Putamen (tissue), 1 donor: Measurements from ENCODE around the gene OR10T2.
"Not testable (repeated sequence)": the region's sequence is repeated elsewhere in the genome, so short reads cannot be mapped to it uniquely, and the experiment has no call there.

ENCODE experiments used
- DNase-seq: peaks from one replicate; pipeline ENCODE4 v3.0.0-alpha.2; 2016; ENCODE audit warnings: low spot score

The OR10T2 gene, protein sequence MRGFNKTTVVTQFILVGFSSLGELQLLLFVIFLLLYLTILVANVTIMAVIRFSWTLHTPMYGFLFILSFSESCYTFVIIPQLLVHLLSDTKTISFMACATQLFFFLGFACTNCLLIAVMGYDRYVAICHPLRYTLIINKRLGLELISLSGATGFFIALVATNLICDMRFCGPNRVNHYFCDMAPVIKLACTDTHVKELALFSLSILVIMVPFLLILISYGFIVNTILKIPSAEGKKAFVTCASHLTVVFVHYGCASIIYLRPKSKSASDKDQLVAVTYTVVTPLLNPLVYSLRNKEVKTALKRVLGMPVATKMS

DNA sequence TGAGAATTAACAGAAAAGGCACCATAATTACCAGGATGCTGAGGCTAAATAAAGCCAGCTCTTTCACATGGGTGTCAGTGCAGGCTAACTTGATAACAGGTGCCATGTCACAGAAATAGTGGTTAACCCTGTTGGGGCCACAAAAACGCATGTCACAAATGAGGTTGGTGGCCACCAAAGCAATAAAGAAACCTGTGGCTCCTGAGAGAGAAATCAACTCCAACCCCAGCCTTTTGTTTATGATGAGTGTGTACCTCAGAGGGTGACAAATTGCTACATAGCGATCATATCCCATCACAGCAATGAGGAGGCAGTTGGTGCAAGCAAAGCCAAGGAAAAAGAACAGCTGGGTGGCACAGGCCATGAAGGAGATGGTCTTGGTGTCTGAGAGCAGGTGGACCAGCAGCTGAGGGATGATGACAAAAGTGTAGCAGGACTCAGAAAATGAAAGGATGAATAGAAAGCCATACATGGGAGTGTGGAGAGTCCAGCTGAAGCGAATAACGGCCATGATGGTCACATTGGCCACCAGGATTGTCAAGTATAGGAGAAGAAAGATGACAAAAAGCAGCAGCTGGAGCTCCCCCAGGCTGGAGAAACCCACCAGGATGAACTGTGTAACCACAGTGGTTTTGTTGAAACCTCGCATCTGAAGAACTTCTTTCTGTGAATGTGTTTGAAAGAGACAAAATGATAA, at the start of gene OR10T2:
Gene OR10T2, minus strand, starts transcription at position 649 of the 697 bp plus-strand sequence. Its CDS starts 0 bp downstream, at position 649.
- DNase-seq, result no peak

DNA sequence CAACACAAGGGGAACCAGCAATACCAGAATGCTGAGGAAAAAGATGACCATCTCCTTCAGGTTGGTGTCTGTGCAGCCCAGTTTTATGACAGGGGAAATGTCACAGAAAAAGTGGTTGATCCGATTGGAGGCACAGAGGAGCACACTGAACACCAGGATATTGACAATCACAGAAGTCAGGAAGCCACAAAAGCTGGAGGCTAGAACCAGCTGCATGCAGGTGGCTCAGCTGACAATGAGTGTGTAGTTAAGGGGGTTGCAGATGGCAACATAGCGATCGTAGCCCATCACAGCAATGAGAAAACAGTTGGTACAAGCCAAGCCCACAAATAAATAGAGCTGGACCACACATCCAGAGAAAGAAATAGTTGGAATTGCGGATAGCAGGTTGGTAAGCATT, 46.1 kb upstream of the OR10T2 start:
- no peak for DNase-seq

DNA sequence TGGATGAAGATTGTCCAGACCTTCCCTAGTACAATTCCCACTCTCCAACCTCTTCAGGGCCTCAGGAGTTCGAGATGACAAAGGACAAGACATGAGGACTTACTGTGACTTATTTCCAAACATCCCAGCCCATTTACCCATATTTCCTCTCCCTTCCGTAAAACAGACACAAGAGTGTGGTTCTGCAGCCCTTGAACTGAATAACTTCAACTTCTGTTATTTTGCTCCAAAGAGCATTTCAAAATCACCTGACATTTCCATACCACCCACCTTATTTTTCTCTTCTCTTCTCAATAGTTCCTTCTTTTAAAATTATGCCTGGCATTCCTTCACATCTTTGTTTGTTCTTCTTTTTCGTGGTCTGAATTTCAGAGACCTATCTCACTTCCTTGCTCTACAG, 35.5 kb upstream of the OR10T2 start:
- DNase-seq, result no peak

DNA sequence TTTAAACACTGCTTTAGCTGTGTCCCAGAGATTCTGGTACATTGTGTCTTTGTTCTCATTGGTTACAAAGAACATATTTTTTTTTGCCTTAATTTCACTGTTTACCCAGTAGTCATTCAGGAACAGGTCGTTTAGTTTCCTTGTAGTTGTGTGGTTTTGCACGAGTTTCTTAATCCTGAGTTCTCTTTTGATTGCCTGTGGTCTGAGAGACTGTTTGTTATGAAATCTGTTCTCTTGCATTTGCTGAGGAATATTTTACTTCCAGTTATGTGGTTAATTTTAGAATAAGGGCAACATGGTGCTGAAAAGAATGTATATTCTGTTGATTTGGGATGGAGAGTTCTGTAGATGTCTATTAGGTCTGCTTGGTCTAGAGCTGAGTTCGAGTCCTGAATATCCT, 30.9 kb upstream of the OR10T2 start:
- not testable (repeated sequence) for DNase-seq

DNA sequence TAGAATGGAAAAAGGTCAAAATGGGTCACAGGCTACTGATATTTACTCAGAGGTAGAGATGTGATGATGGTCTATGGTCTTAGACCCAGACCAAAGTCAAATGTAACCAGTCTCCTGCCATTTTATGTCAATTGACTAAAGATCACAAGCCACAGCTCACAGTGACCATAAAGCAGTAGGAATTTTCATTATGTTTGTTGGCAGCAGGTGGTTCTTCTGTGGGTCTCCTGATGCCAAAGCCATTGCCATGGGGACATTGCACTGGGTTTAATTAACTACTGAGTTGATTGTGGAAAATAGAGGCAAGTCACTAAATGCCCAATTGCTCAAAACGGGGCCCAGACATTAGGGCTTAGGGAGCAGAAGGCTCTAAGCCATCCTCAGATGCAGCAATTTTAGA, 26.9 kb upstream of the OR10T2 start, which contains the start of gene OR10K2:
Gene OR10K2, minus strand, starts transcription at position 101 of the 400 bp plus-strand sequence. CDS start 5,371 bp downstream, outside the sequence.
- no peak for DNase-seq

DNA sequence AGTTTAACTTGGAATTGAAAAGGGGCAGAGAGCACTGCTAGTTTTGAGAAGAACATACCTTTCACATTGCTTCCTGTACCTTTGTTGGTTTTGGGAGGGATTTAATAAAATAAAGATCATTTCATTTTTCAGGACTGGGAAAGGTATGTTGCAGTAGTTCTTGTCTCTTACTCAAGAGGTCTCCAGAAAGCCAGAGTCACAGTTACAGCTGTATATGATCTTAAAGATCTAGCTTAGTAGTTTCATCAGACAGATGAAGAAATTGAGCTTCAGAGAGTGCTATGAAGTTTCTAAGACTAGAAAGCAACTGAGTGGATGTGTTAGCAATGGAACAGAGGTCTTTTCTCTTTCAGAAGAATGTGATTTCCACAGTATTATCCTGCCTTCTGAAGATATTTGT, 25.8 kb upstream of the OR10T2 start:
- DNase-seq, result no peak

DNA sequence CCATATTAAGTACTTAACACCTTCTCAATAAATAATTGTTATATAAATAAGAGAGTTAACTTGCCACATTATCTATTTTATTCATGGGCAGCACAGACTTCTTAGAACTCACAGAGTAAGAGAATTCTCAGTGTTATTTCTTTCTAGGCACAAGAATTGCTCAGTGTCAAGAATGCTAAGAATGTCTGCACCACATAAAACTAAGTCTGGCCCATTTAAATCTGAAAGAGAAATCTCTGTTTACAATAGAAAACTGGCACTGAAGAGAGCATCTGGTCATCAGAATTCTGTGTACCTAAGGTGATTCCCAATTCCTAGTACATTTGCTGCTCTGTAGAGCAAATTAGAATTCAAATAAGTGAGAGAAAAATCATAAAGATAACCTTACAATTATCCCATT, 22.9 kb upstream of the OR10T2 start:
- no peak for DNase-seq

DNA sequence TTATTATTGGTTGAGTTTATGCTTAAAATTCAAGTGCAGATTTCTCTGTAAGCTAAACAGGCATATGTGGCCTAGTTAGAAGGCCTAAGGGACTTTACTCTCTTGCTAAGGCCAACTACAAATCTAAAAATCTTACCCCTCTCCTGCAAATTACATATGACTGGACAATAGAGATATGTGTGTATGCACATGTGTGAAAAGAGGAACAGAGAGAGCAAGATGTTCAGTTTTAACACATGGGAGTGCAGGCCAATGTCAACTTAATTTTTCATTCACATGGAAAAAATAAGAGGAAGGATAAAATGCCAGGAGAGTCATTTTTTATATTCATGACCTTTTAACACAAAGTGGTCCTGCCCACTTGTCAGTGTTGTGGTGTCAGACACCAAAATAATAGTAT, 18.3 kb upstream of the OR10T2 start:
- DNase-seq, result no peak

DNA sequence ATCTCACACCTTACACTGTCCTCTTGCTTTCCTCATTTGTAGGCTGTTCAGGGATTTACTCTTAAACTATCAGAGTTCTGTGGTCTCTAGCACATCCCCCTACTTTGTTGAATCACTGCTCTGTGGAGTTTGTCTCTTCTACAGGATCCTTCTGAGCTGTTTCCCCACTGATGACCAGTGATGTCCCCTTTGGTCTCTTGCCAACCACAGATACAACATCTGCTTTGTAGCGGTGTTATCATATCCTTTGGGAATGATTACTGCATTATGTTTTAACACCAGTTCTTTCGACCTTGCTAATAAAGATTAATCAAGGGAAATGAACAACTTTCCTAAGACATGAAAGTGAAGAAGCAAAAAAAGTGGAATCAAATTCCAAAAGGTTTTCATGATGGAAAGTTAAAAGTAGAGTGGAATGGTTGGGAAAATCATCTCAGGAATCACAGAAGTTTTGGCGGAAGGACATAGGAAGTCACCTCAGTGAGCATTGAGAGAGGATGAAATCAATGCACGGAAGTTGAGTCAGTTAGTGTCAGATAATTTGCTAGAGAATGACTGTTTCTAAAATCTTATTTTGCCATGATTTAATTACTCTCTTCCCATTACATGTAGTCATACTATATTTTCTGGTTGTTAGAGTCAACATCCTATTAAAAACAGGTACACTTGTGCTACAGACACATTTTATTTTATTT, 15.5 kb upstream of the OR10T2 start:
- DNase-seq, result no peak

DNA sequence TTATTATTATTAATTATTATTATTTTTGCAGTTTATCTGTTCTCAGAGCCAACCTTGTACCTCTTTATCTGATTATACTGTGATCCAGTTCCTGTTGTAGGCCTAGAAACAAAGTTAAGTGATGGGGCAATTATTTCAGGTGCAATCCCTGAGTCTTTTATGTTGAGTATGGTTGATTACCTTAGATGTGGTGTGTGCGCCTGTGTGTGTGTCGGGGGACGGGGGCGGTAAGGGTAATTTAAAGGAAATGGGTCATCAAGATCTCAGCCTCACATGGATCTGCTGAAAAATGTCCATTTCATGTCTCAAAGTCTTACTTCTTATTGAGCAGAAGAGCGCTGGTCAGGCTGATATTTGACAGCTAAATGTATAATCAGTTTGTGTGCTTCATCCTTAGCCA, 7.8 kb upstream of the OR10T2 start:
- no peak for DNase-seq

DNA sequence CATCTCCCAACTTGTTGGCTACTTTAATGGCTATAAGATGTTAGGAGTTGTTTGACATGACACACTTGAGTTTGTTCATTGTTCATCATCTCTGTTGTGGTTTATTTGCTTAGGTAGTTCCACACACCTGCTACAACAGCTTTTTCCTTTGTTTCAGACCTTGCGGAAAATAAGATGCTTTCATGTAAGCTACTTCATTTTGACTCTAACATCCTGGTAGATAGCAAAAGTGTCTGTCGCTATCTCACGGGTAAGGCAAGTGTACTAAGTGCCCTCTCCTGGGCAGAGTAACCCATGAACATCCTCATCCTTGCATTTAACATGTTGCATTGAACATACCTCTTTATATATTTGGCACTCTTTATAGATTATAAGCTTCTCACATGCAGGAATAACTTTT, 1.6 kb upstream of the OR10T2 start:
- no peak for DNase-seq

DNA sequence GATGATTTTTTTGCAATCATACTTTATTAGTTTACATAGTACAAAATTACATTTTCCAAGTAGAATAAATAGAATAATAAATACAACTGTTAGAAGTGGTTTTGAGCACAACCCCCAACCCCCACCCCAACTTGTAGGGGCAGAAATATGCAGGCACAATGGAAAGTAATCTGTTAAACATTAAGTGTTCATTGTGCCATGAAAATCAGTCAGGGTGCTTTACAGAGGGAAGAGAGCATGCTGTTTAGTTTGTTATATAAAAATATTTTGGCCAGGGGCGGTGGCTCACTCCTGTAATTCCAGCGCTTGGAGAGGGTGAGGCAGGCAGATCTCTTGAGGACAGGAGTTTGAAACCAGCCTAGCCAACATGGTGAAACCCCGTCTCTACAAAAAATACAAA, 2.6 kb downstream of the OR10T2 start:
- DNase-seq, result no peak

DNA sequence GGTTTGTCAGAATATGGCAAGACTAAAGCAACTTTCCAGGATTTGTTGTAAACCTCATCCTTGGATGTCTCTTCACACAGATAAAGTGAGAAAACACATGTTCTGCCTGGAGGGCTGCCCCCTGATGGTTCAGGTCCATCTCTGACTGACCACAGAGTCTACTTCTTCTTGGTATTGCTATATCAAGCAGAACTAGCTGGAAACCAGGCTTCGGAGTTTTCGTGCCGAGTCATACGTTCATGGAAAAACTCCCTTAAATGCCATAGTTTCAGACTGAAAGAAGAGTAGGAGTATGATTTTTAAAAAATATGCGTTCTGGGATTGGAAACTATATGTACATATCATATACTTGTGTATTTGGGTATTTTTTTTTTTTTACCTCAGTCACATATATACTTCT, 5.8 kb downstream of the OR10T2 start:
- no peak for DNase-seq

DNA sequence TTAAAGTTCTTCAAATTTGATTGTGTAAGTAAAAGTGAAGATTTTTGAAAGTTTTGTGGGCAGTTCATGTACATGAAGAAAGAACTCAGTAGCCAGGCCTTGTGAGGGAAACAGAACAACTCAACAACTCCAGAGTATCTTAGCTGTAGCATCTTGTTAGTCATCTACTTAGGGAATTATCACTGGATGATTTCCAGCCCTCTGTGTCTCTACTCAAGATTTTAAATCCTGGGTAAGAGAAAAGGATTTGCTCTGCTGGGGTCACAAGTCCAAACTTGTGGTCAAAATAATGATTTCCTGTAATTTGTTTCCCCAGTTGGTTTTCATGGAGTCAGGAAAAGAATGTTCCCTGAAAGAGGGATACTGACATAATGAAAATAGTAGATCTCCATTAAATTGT, 8.2 kb downstream of the OR10T2 start:
- DNase-seq, result no peak

DNA sequence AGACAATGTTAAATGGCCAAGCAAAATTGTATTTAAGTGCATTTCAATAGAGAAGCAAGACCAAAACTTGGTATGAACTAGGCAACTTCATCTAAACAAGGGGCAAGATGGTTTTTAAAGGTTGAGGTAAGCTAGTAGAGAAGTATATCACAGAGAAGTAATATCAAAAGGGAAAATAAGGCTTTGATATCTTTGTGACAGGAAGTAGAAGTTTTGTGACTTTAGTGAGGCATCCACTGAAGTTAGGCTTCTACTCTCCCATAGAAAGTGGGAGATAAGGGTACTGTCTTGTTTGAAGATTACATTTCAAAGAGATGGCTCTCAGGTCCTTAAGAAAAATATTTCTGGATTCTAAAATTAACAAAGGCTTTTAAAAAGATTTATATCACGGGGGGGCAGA, 8.9 kb downstream of the OR10T2 start:
- DNase-seq, result no peak

DNA sequence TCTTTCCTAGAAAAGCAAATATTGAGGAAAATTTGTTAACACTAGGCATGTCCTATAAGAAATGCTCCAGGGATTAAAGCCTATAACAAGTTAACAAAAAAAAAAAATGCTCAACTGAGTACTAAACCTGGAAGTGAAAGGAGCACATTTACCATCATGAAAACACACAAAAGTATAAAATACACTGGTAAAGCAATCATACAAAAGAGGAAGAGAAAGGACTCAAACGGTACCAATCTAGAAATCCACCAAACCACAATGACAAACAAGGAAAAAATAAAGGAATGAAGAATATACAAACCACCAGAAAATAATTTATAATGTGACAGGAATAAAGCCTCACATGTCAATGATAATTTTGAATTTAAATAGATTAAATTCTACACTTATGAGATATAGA, 24.4 kb downstream of the OR10T2 start:
- no peak for DNase-seq

DNA sequence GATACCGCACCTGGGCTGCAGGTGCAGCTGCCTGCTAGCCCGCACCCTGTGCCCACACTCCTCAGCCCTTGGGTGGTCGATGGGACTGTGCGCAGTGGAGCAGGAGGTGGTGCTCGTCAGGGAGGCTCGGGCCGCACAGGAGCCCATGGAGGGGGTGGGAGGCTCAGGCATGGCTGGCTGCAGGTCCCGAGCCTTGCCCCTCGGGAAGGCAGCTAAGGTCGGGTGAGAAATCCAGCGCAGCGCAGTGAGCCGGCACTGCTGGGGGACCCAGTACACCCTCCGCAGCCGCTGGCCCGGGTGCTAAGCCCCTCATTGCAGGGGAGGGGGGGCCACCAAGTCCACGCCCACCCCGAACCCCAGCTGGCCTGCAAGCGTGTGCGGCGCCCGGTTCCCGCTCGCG, 25.2 kb downstream of the OR10T2 start:
- not testable (repeated sequence) for DNase-seq

DNA sequence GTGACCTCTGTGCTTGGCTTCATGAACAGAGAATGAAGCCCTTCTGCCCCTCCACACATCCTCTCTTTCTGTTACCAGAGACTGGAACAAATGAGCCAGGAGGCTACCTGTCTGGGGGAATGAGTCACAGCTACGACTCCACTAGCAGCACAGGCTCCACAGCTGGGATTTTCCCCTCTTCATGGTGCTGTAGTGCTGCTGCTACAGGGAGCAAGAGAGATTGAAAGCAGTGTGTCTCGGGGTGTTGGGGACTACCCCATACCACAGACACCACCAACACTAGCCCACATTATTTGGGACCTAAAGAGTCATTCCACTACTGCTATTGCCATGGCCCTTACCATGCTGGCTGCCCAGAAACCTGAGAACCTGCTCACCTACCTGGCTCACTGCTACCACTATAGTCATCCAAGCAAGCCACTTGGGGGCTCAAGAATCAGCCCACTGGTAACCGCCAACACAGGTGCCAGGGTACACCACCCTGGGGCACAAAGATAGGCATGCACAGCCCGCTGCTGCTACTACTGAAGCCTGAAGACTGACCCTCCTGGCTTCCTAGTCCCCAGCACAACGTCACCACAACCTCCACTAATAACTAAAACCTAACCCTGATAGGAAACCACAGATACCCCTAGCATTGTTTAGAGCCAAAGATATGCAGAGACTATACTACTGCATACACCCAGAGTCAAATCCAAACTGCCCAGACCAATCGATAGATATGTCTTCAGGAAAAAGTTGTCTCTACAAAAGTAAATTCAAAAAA, 27.9 kb downstream of the OR10T2 start:
- DNase-seq, result no peak

DNA sequence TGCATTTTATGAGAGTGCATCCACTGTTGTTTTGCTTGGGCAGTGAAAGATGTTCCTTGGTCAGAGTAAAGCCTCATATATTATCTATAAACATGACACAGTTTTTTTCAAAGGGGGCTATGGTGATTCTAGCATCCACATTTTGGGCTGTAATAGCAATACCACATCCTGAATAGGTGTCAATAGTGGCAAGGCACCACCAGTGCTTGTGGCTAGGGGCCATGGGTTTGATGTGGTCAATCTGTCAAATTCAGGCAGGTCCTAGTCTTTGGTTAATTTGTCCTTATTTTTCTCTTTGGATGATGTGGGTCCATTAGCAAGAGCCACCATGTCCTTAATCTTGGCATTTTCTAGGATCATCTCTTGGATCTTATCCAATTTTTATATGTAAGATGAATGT, 32.5 kb downstream of the OR10T2 start:
- no peak for DNase-seq

DNA sequence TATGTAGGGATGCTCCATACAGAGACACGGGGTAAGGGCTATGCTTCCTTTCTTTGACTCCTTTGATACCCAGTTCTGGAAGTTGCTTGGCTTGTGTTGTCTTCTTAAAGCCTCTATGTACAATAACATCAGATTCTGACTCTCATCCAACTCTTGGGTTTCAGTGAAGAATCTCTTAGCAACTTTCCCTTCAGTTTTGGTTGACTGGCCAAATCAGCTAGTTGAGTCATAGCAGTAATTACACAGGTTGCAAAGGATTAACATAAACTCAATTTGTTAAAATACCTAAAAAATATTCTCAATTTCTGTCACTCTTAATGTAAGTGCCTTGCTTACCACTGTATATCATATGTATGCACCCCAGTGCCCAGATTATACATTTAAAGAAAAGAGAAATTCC, 36.3 kb downstream of the OR10T2 start:
- no peak for DNase-seq

DNA sequence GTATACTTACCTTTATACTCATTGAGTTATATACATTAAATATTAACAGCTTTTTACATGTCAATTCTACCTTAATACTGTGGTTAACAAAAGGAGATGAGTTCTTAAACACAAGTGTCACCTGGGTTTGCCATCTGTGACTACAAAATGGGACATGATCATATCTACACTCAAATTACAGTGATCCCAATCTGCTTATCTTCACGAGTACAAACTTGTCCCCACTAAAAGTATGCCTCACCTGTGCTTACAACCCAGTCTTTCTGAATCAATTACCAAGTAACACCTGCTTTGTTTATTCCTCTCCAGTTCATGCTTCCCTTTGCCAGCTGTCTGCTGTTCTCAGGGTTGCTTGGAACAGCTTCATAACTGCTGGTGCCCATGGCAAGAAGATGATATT, 36.8 kb downstream of the OR10T2 start:
- DNase-seq, result no peak

DNA sequence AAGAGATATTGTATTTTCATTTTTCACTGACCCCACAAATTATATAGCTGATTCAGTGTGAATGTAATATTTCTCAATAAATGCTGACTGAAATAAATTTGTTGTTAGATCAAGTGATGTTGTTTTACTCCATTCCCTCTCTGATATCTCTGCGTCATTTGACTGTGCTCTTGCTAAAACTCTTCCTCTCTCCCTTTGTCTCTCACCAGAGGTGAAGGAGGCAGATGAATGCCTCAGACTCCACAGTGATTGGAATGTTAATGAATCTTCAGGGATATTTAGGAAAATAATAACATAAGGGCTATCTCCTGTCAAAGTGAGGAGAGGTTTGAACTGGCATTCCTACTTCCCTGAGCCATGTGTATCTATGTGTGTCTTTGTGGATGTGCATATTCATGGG, 41.8 kb downstream of the OR10T2 start:
- DNase-seq, result no peak
